Measurements from ENCODE around the gene KCNK17. TPM values are rescaled to one million over a fixed set of nuclear protein-coding genes. Genes with fewer than 3 reads are reported as not detected.

The KCNK17 gene
- polyA plus RNA-seq, 1 experiment = not detected

DNA sequence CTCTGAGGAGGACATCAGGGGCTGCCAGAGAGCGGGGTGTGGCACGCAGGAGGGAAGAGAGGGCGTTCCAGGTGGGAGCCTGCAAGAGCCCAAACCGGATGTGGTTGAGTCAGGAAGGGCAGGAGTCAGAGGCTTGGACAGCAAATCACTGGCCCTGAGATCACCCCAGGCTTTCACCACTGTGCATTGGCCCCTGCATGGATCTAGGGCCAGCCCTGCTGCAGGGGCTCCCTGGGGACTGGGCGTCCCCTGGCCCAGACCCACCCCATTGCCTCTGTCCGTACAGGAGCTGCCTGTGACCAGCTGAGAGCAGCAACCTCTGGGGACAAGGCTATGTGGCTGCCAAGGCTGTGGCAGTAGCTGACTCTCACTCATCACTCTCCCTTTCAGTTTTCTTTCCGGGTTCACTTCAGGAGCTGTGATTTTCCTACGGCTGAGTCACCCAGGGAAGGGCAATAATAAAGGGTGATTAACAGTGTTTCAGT is 33.9 kb downstream of the KCNK17 start:
- TF ChIP-seq, protein P1, sequence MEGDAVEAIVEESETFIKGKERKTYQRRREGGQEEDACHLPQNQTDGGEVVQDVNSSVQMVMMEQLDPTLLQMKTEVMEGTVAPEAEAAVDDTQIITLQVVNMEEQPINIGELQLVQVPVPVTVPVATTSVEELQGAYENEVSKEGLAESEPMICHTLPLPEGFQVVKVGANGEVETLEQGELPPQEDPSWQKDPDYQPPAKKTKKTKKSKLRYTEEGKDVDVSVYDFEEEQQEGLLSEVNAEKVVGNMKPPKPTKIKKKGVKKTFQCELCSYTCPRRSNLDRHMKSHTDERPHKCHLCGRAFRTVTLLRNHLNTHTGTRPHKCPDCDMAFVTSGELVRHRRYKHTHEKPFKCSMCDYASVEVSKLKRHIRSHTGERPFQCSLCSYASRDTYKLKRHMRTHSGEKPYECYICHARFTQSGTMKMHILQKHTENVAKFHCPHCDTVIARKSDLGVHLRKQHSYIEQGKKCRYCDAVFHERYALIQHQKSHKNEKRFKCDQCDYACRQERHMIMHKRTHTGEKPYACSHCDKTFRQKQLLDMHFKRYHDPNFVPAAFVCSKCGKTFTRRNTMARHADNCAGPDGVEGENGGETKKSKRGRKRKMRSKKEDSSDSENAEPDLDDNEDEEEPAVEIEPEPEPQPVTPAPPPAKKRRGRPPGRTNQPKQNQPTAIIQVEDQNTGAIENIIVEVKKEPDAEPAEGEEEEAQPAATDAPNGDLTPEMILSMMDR (IDR thresholded peaks at IDR 0.05; ENCODE audit: insufficient read depth, low read depth, low read length) = no peak
- H3K4me3 ChIP-seq (ENCODE audit: low read depth, low read length) = no peak overlapping the region
- ChIA-PET CTCF (interaction anchor here (1.5 to 1.6 kb wide), 2 partner anchors 22 to 30 kb away, joined by 4 to 5 read pairs; no protein-coding TSS in a partner anchor), POLR2A (interaction anchor here (0.6 kb wide), 1 partner anchor 26 kb away, joined by 3 read pairs; no protein-coding TSS in a partner anchor)
- no peaks in the 10 kb centered on the region for H3K36me3 ChIP-seq (ENCODE audit: control insufficient read depth, insufficient read depth, low read length)
- H3K27me3 ChIP-seq (ENCODE audit: control insufficient read depth, insufficient read depth, low read length) = no peaks in the 10 kb centered on the region
- no peak for DNase-seq (ENCODE audit: low read depth)

- no peak for DNase-seq (ENCODE audit: low read depth)
- CTCF ChIA-PET = interaction anchor here (1.5 to 1.6 kb wide), 2 partner anchors 23 to 31 kb away, joined by 4 to 5 read pairs; no protein-coding TSS in a partner anchor
- Histone ChIP-seq H3K4me3 (ENCODE audit: low read depth, low read length) (no peak overlapping the region), H3K36me3 (ENCODE audit: control insufficient read depth, insufficient read depth, low read length) (no peaks in the 10 kb centered on the region), H3K27me3 (ENCODE audit: control insufficient read depth, insufficient read depth, low read length) (no peaks in the 10 kb centered on the region)
- POLR2A ChIA-PET = no interaction called here
- TF ChIP-seq, protein P1 (IDR thresholded peaks at IDR 0.05; ENCODE audit: insufficient read depth, low read depth, low read length) = no peak
Measured at GRCh38 chr6:39279539-39279938, 34.7 kb downstream of the KCNK17 start.

GRCh38 chr6:39276379-39276995 is 37.7 kb downstream of the KCNK17 start:
- no peaks in the 10 kb centered on the region for H3K36me3 ChIP-seq (ENCODE audit: control insufficient read depth, insufficient read depth, low read length)
- TF ChIP-seq, protein P1 (IDR thresholded peaks at IDR 0.05; ENCODE audit: insufficient read depth, low read depth, low read length) = no peak
- no peaks in the 10 kb centered on the region for H3K27me3 ChIP-seq (ENCODE audit: control insufficient read depth, insufficient read depth, low read length)
- CTCF ChIA-PET = no interaction called here
- POLR2A ChIA-PET = no interaction called here
- no peak for DNase-seq (ENCODE audit: low read depth)
- no peak overlapping the region for H3K4me3 ChIP-seq (ENCODE audit: low read depth, low read length)

GRCh38 chr6:39274903-39275302 is 39.3 kb downstream of the KCNK17 start:
- no peaks in the 10 kb centered on the region for H3K27me3 ChIP-seq (ENCODE audit: control insufficient read depth, insufficient read depth, low read length)
- POLR2A ChIA-PET = no interaction called here
- H3K4me3 ChIP-seq (ENCODE audit: low read depth, low read length) = no peak overlapping the region
- TF ChIP-seq, protein P1 (IDR thresholded peaks at IDR 0.05; ENCODE audit: insufficient read depth, low read depth, low read length) = no peak
- CTCF ChIA-PET = interaction anchor here (1.5 to 1.8 kb wide), 2 partner anchors 15 to 36 kb away, joined by 3 to 7 read pairs; no protein-coding TSS in a partner anchor
- H3K36me3 ChIP-seq (ENCODE audit: control insufficient read depth, insufficient read depth, low read length) = no peaks in the 10 kb centered on the region
- no peak for DNase-seq (ENCODE audit: low read depth)

GRCh38 chr6:39274471-39274870 is 39.7 kb downstream of the KCNK17 start:
- Histone ChIP-seq H3K4me3 (ENCODE audit: low read depth, low read length) (no peak overlapping the region), H3K27me3 (ENCODE audit: control insufficient read depth, insufficient read depth, low read length) (no peaks in the 10 kb centered on the region), H3K36me3 (ENCODE audit: control insufficient read depth, insufficient read depth, low read length) (no peaks in the 10 kb centered on the region)
- POLR2A ChIA-PET = no interaction called here
- DNase-seq (ENCODE audit: low read depth) = no peak
- CTCF ChIA-PET = interaction anchor here (1.5 to 1.8 kb wide), 2 partner anchors 15 to 36 kb away, joined by 3 to 7 read pairs; no protein-coding TSS in a partner anchor
- TF ChIP-seq, protein P1 (IDR thresholded peaks at IDR 0.05; ENCODE audit: insufficient read depth, low read depth, low read length) = no peak
